HCT116 (cell line): ENCODE data around the gene FREY1. TPM values are rescaled to one million over a fixed set of nuclear protein-coding genes. Genes with fewer than 3 reads are reported as not detected.

ENCODE experiments used
- ATAC-seq: fragments of 200-7000 bp; cut with Tn5 transposase; 2 replicates; pipeline ENCODE4 v1.9.1; 2020; ENCODE audit warnings: mild to moderate bottlenecking, moderate library complexity
- BruUV-seq: library from RNA; stranded (reverse); fragments of 400-500 nt; replicated peaks from 2 replicates; lab custom pipeline; 2021; lab: Mats Ljungman, UMichigan
- CTCF ChIA-PET: fragments of 300-600 bp; sonication (Branson Sonifier 250); formaldehyde crosslinking; loops from one replicate; lab custom pipeline; 2021; ENCODE audit warnings: antibody characterized with exemption; lab: Charles Lee
- POLR2A ChIA-PET: fragments of 300-600, 350-600 bp; sonication (Branson Sonifier 250); formaldehyde crosslinking; loops from one replicate; lab custom pipeline; 2021; ENCODE audit warnings: antibody characterized with exemption; lab: Charles Lee
- RAD21 ChIA-PET, 2 experiments: fragments of 300-600 bp; sonication (Branson Sonifier 250); formaldehyde crosslinking; loops; one replicate each; lab custom pipeline; 2023; ENCODE audit warnings: low total read pairs in 2 of 2; ENCODE audit not compliant: uncharacterized antibody in 2 of 2, unreplicated experiment in 2 of 2, low non-redundant PET in 1 of 2; lab: Charles Lee
- DNase-seq: peaks from one replicate; pipeline ENCODE4 v3.0.0-alpha.2; 2010; ENCODE audit warnings: low read depth, low spot score
- H2AFZ ChIP-seq: fragments of 200-600 bp; shearing (Covaris generic), sonication (generic); 2 replicates; pipeline ENCODE4 v1.6.1; 2017; ENCODE audit warnings: low read depth, mixed run types, mixed read lengths, antibody characterized with exemption, low read length; ENCODE audit not compliant: poor library complexity, severe bottlenecking
- H3K27ac ChIP-seq: 2 replicates; pipeline ENCODE4 v1.5.1; 2012; ENCODE audit warnings: low read depth, low read length
- H3K27me3 ChIP-seq: fragments of 200-600 bp; sonication (generic); 2 replicates; pipeline ENCODE4 v1.6.1; 2016; ENCODE audit warnings: mixed run types, low read length, mixed read lengths; ENCODE audit not compliant: insufficient read depth
- H3K36me3 ChIP-seq, 2 experiments: fragments of 200-500 bp in 1 of 2; fragments of 200-600 bp in 1 of 2; sonication (Bioruptor generic) in 1 of 2; sonication (generic) in 1 of 2; 2 replicates each; pipeline versions ENCODE4 v1.5.1 to v1.6.1; 2014 to 2016; ENCODE audit warnings: low read length in 2 of 2, inconsistent platforms in 1 of 2, mixed read lengths in 1 of 2, mixed run types in 1 of 2; ENCODE audit not compliant: insufficient read depth in 2 of 2, control insufficient read depth in 1 of 2
- H3K4me1 ChIP-seq, 2 experiments: fragments of 200-600 bp in 1 of 2; sonication (generic) in 1 of 2; 2 replicates each; pipeline versions ENCODE4 v1.5.1 to v1.6.1; 2012 to 2017; ENCODE audit warnings: low read length in 2 of 2, inconsistent platforms in 1 of 2, mild to moderate bottlenecking in 1 of 2, mixed read lengths in 1 of 2, mixed run types in 1 of 2, moderate library complexity in 1 of 2; ENCODE audit not compliant: insufficient read depth in 2 of 2, control insufficient read depth in 1 of 2
- H3K4me2 ChIP-seq: fragments of 200-600 bp; sonication (generic); 2 replicates; pipeline ENCODE4 v1.6.1; 2017; ENCODE audit warnings: mixed run types, low read length, mixed read lengths
- H3K4me3 ChIP-seq, 2 experiments: fragments of 200-600 bp in 1 of 2; sonication (generic) in 1 of 2; replicated peaks in 1 of 2; 2 replicates each; pipeline ENCODE4 v1.5.1; 2011 to 2016; ENCODE audit warnings: low read length in 2 of 2, control low read depth in 1 of 2, low read depth in 1 of 2, mild to moderate bottlenecking in 1 of 2, mixed read lengths in 1 of 2, mixed run types in 1 of 2
- H3K79me2 ChIP-seq: fragments of 200-600 bp; sonication (generic); 2 replicates; pipeline ENCODE4 v1.6.1; 2017; ENCODE audit warnings: mild to moderate bottlenecking, mixed run types, low read length, moderate library complexity, mixed read lengths; ENCODE audit not compliant: insufficient read depth
- H3K9ac ChIP-seq: fragments of 200-600 bp; sonication (generic); 2 replicates; pipeline ENCODE4 v1.6.1; 2016; ENCODE audit warnings: low read length, mixed read lengths
- H3K9me2 ChIP-seq: fragments of 200-600 bp; sonication (generic), shearing (Covaris generic); 2 replicates; pipeline ENCODE4 v1.6.1; 2017; ENCODE audit warnings: mixed run types, mild to moderate bottlenecking, moderate library complexity; ENCODE audit not compliant: insufficient read depth
- H3K9me3 ChIP-seq, 2 experiments: fragments of 200-500 bp in 1 of 2; fragments of 200-600 bp in 1 of 2; sonication (Bioruptor generic) in 1 of 2; sonication (generic) in 1 of 2; 2 replicates each; pipeline ENCODE4 v1.6.1; 2014 to 2017; ENCODE audit warnings: low read length in 2 of 2, mixed read lengths in 2 of 2, inconsistent platforms in 1 of 2, low read depth in 1 of 2, mild to moderate bottlenecking in 1 of 2, mixed run types in 1 of 2, moderate library complexity in 1 of 2; ENCODE audit not compliant: control insufficient read depth in 1 of 2, insufficient read depth in 1 of 2
- H4K20me1 ChIP-seq: fragments of 200-600 bp; sonication (generic), shearing (Covaris generic); 2 replicates; pipeline ENCODE4 v1.6.1; 2017; ENCODE audit warnings: mixed run types, mild to moderate bottlenecking, moderate library complexity; ENCODE audit not compliant: insufficient read depth
- CTCF ChIP-seq, 3 experiments: fragments of 200-600 bp in 1 of 3; sonication (generic) in 1 of 3; IDR thresholded peaks in 2 of 3; conservative IDR thresholded peaks in 1 of 3; 2 replicates each; pipeline ENCODE4 v1.5.1; 2012 to 2017; ENCODE audit warnings: low read depth in 2 of 3, low read length in 2 of 3, antibody characterized with exemption in 1 of 3, borderline replicate concordance in 1 of 3, control low read depth in 1 of 3, mild to moderate bottlenecking in 1 of 3, mixed read lengths in 1 of 3, mixed run types in 1 of 3, moderate library complexity in 1 of 3; ENCODE audit not compliant: insufficient read depth in 1 of 3
- POLR2AphosphoS5 ChIP-seq: IDR thresholded peaks from 2 replicates; pipeline ENCODE4 v1.6.1; 2011; ENCODE audit warnings: mild to moderate bottlenecking, low read depth, low read length, moderate library complexity
- REST ChIP-seq: IDR thresholded peaks from 2 replicates; pipeline ENCODE4 v1.6.1; 2012; ENCODE audit warnings: low read depth
- YY1 ChIP-seq: IDR thresholded peaks from 2 replicates; pipeline ENCODE4 v1.6.1; 2011; ENCODE audit warnings: low read length, low read depth, moderate library complexity, mild to moderate bottlenecking; ENCODE audit not compliant: insufficient replicate concordance; ENCODE audit errors: extremely low read depth
- intact Hi-C: fragments of 100-400 bp; cut with micrococcal nuclease; formaldehyde crosslinking; loops from 2 replicates; pipeline ENCODE4 v1.10.0; 2022
- total RNA-seq: library from RNA; stranded (reverse); gene quantifications from one replicate; pipeline ENCODE4 v1.2.1, GENCODE V29; 2021; ENCODE audit not compliant: unreplicated experiment
- TF ChIP-seq, protein P1 (sequence below): IDR thresholded peaks from 2 replicates; pipeline ENCODE4 v1.6.1; 2012

Gene FREY1
- total RNA-seq, 1 experiment from 2014 or later, result 0.96 TPM

DNA sequence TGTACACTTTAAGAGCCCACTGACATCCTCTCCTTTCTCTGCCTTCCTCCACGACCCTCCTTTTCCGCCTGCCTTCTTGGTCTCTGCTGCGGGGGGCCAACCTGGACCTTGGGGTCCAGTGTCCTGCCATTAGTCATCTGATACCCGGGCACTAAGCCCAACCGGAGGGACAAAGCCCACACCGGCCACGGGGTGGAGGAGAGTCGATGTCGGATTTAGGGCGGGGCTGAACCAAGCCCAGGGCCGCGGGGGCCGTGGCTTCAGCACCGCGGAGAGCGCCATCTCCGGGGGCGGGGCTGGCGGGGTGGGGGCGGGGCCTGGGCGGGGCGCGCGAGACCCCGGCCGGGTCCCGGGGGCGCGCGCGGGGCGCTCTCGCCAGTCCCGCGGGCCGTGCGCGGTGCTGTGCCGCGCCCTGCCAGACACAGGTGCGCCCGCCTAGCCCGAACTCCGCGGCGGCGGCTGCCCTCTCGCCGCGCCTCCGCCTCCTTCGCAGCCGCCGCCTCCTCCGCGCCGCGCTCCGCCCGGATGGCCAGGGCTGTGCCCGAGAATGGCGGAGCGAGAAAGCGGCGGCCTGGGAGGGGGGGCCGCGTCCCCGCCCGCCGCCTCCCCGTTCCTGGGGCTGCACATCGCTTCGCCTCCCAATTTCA, 21.7 kb downstream of the FREY1 start, which contains the start of gene MAPK8IP1:
Gene MAPK8IP1, plus strand, starts transcription at position 378 of the 647 bp plus-strand sequence. Its CDS starts 170 bp downstream, at position 548.
- peaks cover 15 to 23% of the 10 kb centered on the region in 2 experiments; a peak in 3 of 4 replicates for H3K4me1 ChIP-seq
- no peak within 1 kb of the TSS for H3K9ac ChIP-seq
- RAD21 ChIA-PET, result no interaction called here
- no peak within 1 kb of the TSS for H2AFZ ChIP-seq
- no peaks in the 10 kb centered on the region for H3K9me3 ChIP-seq
- POLR2A ChIA-PET, result no interaction called here
- peak within 1 kb of the TSS; percentile 67 for H3K4me2 ChIP-seq
- CTCF ChIA-PET, result no interaction called here
- no peaks in the 10 kb centered on the region for H3K79me2 ChIP-seq
- H3K36me3 ChIP-seq, result no peaks in the 10 kb centered on the region
- peak; percentile 89 for ATAC-seq
- H3K9me2 ChIP-seq, result no peaks in the 10 kb centered on the region
- peak within 1 kb of the TSS; percentile 16 to 33; a peak in 3 of 4 replicates for H3K4me3 ChIP-seq
- TF ChIP-seq POLR2AphosphoS5, result peak; percentile 41; the same call in 1 of the 2 replicates
- TF ChIP-seq CTCF (IDR thresholded peaks at IDR 0.05 in 2 of 3, conservative IDR thresholded peaks at IDR 0.05 in 1 of 3; ENCODE audit: borderline replicate concordance in 1 of 3, insufficient read depth in 1 of 3, low read depth in 2 of 3, low read length in 2 of 3), result no peak
- TF ChIP-seq REST, result peak; percentile 77
- TF ChIP-seq, protein P1, sequence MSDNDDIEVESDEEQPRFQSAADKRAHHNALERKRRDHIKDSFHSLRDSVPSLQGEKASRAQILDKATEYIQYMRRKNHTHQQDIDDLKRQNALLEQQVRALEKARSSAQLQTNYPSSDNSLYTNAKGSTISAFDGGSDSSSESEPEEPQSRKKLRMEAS, result no peak
- TF ChIP-seq YY1, result no peak
- DNase-seq, result no peak
- no peaks in the 10 kb centered on the region for H4K20me1 ChIP-seq
- no peaks in the 10 kb centered on the region for H3K27me3 ChIP-seq
- BruUV-seq, result no TSS peak
- intact Hi-C loops, result no loop called here
- H3K27ac ChIP-seq, result no peak within 1 kb of the TSS
